Lower leg skin (tissue), 3 donors: Measurements from ENCODE around the gene THBS2.

Experiments
- POLR2A ChIP-seq, 2 donors: fragments of 450-650 bp; IDR thresholded peaks; one replicate each; pipeline ENCODE4 v1.6.1; 2016 to 2017; ENCODE audit warnings: antibody characterized with exemption in 2 of 2, mild to moderate bottlenecking in 1 of 2, moderate library complexity in 1 of 2
- TF ChIP-seq, protein P1 (sequence below), 3 donors: fragments of 450-650 bp; IDR thresholded peaks; one replicate each; pipeline ENCODE4 v1.5.1; 2016; ENCODE audit warnings: antibody characterized with exemption in 3 of 3, mild to moderate bottlenecking in 3 of 3, moderate library complexity in 2 of 3

DNA sequence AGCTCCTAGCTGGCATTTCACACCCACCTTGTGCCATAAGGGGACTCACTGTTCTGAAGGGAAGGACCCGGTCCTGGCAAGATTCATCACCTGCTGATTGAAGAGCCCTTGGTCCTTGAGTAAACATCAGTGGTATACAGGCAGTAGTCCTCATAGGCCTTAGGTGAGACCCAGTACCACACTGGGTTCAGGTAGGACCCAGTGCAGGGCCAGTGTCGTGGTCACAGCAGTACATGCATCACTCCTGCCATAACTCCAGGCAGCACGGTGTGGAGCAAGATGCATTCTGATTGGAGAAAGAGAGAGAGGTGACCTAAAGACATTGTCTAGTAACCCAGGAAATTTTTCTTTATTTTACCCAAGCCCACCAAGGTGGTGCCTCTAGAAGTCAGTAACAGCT lies 49.1 kb upstream of the THBS2 start:
- TF ChIP-seq POLR2A (IDR thresholded peaks at IDR 0.05), result no peak
- TF ChIP-seq, protein P1, sequence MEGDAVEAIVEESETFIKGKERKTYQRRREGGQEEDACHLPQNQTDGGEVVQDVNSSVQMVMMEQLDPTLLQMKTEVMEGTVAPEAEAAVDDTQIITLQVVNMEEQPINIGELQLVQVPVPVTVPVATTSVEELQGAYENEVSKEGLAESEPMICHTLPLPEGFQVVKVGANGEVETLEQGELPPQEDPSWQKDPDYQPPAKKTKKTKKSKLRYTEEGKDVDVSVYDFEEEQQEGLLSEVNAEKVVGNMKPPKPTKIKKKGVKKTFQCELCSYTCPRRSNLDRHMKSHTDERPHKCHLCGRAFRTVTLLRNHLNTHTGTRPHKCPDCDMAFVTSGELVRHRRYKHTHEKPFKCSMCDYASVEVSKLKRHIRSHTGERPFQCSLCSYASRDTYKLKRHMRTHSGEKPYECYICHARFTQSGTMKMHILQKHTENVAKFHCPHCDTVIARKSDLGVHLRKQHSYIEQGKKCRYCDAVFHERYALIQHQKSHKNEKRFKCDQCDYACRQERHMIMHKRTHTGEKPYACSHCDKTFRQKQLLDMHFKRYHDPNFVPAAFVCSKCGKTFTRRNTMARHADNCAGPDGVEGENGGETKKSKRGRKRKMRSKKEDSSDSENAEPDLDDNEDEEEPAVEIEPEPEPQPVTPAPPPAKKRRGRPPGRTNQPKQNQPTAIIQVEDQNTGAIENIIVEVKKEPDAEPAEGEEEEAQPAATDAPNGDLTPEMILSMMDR (IDR thresholded peaks at IDR 0.05), result no peak
